ENCODE results near the gene CYP3A7.
"Not testable (repeated sequence)": the region's sequence is repeated elsewhere in the genome, so short reads cannot be mapped to it uniquely, and the experiment has no call there.

The CYP3A7 gene

DNA sequence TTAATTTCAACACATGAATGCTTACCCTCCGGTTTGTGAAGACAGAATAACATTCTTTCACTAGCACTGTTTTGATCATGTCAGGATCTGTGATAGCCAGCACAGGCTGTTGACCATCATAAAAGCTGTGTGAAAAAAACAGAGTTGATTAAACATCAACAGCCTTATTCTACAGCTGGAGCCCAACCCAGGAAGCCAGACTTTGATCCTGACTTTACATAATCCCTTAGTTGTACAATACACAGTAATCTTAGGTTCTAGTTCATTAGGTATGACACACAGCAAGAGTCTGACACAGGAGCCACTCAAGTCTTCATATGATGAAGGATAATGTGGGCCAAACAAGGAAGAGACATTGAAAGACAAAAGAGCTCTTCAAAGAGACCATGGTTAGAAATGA, 37.6 kb upstream of the CYP3A7 start:
- TF ChIP-seq CTCF (IDR thresholded peaks at IDR 0.05; ENCODE audit: control extremely low read depth, extremely low read depth, low read depth, missing control alignments) = no peak
- ChIA-PET POLR2A (no interaction called here), CTCF (interaction anchor here (2.0 kb wide), 1 partner anchor 12 kb away, joined by 5 read pairs; no protein-coding TSS in a partner anchor)
- no peak for DNase-seq (ENCODE audit: extremely low spot score)

GRCh38 chr7:99769494-99769893, 34.5 kb upstream of the CYP3A7 start:
- DNase-seq (ENCODE audit: extremely low spot score); CTCF ChIA-PET; POLR2A ChIA-PET: not testable (repeated sequence)

DNA sequence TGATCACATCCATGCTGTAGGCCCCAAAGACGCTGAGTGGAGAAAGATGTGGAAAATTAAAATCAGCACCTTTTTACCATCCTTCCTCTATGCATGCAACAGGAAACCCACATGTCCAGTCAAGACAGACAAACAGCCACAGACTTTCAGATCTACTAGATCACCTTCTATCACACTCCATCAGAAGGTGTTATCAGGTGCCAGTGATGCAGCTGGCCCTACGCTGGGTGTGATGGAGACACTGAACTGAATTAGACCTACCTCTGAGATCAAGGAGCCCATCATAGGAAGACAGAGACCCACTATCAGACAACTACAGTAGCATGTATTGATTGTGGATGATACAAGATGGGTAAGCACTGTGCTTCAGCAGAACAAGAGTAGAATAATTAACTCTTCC, 33.5 kb upstream of the CYP3A7 start:
- POLR2A ChIA-PET = no interaction called here

GRCh38 chr7:99767662-99768061, 32.7 kb upstream of the CYP3A7 start:
- ChIA-PET POLR2A (no interaction called here), CTCF (no interaction called here)
- DNase-seq (ENCODE audit: extremely low spot score) = peak; percentile 31
- no peak for TF ChIP-seq CTCF (IDR thresholded peaks at IDR 0.05; ENCODE audit: control extremely low read depth, extremely low read depth, low read depth, missing control alignments)

More for the DNA sequence above, 33.5 kb upstream of the CYP3A7 start:
- TF ChIP-seq CTCF (IDR thresholded peaks at IDR 0.05; ENCODE audit: control extremely low read depth, extremely low read depth, low read depth, missing control alignments) = no peak
- DNase-seq (ENCODE audit: extremely low spot score) = no peak
- CTCF ChIA-PET = no interaction called here

GRCh38 chr7:99766484-99767099, 31.6 kb upstream of the CYP3A7 start:
- TF ChIP-seq CTCF (IDR thresholded peaks at IDR 0.05; ENCODE audit: control extremely low read depth, extremely low read depth, low read depth, missing control alignments) = no peak
- ChIA-PET POLR2A (no interaction called here), CTCF (no interaction called here)
- DNase-seq (ENCODE audit: extremely low spot score) = no peak

DNA sequence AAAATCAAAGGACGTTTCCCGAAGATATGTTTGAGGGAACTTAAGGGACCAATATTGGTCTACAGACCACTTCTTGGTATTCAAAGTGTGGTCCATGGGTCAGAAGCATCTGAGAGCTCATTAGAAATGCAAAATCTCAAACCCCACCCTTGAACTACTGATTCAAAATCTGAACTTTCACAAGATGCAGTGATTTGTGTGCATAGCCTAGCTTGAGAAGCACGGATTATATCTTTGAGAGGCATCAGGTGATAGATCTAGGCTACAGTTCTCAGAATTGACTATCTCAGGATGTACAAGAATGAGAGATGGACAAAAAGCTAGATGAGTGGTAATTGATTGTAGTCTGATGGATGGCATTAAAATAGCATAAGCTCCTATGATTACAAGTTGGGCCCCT, 29.5 kb upstream of the CYP3A7 start:
- DNase-seq (ENCODE audit: extremely low spot score) = no peak
- ChIA-PET POLR2A (no interaction called here), CTCF (no interaction called here)
- no peak for TF ChIP-seq CTCF (IDR thresholded peaks at IDR 0.05; ENCODE audit: control extremely low read depth, extremely low read depth, low read depth, missing control alignments)

DNA sequence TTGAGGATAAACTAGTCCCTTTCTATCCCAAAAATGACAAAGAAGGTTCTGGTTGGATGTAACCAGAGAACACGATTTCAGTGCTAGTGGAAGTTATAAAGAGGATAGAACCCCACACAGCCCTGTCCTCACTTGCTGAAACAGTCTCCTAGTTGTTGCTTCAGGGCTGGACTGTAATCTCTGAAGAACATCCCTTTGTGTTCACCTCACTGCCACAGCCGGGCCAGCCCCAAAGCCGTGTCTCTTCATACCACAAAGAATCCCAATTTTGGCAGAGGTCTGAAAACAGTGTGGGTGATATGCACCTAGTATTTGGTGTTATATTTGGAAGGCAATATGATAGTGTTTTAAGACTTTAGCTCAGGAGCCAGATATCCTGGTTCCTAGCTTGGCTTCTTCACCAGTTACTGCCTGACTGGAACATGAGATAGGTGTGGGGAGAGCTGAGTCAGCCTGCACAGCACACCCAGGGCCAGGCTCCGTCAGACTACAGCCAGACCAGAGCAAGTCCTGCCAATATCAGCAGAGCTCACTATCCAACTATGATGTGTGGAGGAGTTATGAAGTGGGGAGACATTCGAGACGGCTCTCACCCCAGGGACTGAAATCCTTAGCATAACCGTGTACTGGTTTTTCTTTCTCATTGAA, 27.8 kb upstream of the CYP3A7 start:
- CTCF ChIA-PET = no interaction called here
- TF ChIP-seq CTCF (IDR thresholded peaks at IDR 0.05; ENCODE audit: control extremely low read depth, extremely low read depth, low read depth, missing control alignments) = no peak
- POLR2A ChIA-PET = no interaction called here
- DNase-seq (ENCODE audit: extremely low spot score) = no peak
